Measurements from ENCODE around the gene FHOD3. TPM values are rescaled to one million over a fixed set of nuclear protein-coding genes. Genes with fewer than 3 reads are reported as not detected.

Gene FHOD3
- total and polyA plus RNA-seq, 5 experiments from 2014 or later, result not detected

DNA sequence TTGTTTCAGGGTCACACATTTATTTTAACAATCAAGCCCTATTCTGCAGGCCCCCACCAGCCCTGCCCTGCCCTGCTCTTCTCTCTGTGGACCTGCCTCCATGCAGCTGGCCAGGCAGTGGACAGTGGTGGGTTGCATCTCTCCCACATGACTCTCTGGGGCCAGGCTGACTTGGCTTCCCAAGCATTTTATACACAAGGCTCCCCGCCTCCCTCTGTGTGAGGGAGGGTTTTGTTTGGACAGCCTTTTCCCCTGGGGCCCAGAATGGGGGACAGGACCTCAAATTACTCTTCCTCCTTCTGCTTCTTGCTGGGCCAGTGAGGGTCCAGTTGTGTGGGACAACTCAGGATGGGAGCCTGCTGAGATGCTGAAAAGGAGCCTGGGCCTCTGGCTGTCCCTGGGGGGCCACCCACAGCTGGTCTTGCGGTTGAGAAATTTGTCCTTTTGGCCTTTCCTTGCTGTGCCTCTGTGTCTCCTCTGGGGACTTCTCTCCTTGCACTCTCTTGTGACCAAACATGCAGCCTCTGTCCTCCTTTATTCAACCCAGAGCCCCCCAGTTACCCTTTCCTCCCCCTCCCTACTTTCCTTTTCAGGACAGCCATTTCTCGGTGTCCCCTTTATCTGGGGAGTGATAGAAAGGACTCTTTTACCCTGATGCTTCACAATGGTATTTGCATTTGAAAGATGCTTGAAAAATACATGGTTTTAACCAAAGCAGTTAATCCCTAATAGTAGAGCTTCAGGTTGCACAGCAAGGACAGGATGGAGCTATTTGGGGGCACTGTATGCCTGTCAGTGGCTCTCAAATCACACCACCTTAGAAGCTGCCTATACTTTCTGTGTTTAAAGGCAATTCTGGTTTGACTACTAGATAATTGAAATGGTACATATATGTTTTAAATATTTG, 151.1 kb downstream of the FHOD3 start:
- ATAC-seq, result no peak
- Mint-ChIP-seq H3K27ac (no peak overlapping the region), H3K36me3 (no peaks in the 10 kb centered on the region)

DNA sequence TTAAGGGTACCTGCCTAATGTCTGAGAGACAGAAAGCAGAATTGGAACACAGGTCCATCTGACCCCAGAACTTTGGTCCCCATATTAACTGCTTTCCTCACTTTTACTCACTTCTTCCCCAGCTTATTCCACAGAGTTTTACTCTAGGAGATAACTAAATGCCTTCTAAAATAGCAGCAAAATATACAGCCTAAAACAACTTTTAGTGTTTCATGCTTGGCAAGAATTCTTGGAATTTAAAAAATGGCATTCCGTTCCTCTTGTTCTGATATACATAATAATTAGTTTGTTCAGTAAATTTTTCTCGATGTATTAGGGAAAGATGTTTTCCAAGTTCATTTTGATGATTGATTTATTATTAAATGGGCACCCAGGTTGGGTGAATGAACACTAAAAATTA, 151.9 kb downstream of the FHOD3 start:
- DNase-seq, result no peak
- H3K36me3 Mint-ChIP-seq, result no peaks in the 10 kb centered on the region
- H3K27me3 Mint-ChIP-seq, result peaks cover 1 to 11% (median 8%) of the 10 kb centered on the region in 5 donors
- H3K4me1 Mint-ChIP-seq, result no peaks in the 10 kb centered on the region
- no peak overlapping the region for H3K27ac Mint-ChIP-seq
- H3K9me3 Mint-ChIP-seq, result no peaks in the 10 kb centered on the region
- H3K4me3 Mint-ChIP-seq, result no peak overlapping the region
- no peak for ATAC-seq
- POLR2A ChIA-PET, result no interaction called here

More for the DNA sequence above, 151.1 kb downstream of the FHOD3 start:
- no peak for DNase-seq
- H3K4me3 Mint-ChIP-seq, result no peak overlapping the region
- peaks cover 1 to 14% (median 5%) of the 10 kb centered on the region in 5 donors for H3K27me3 Mint-ChIP-seq
- no peaks in the 10 kb centered on the region for H3K9me3 Mint-ChIP-seq
- no peaks in the 10 kb centered on the region for H3K4me1 Mint-ChIP-seq
- POLR2A ChIA-PET, result no interaction called here

DNA sequence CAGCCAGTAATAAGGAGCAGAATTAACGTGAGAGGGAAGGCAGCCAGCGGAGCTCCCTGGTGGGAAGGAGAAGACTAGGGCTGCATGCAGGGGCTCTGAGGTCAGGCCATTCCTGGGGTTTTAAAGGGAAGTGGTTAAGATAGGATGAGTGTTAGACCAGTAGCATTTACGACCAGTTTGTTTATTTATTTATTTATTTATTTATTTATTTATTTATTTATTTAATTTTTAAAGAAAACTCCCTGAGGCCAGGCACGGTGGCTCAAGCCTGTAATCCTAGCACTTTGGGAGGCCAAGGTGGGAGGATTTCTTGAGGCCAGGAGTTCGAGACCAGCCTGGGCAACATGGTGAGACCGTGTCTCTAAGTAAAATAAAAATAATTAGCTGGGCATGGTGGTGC, 152.8 kb downstream of the FHOD3 start:
- DNase-seq, result no peak
- Mint-ChIP-seq H3K36me3 (no peaks in the 10 kb centered on the region), H3K27me3 (peaks cover 4 to 17% (median 7%) of the 10 kb centered on the region in 5 donors), H3K27ac (no peak overlapping the region), H3K4me3 (no peak overlapping the region), H3K4me1 (no peaks in the 10 kb centered on the region), H3K9me3 (no peaks in the 10 kb centered on the region)
- ATAC-seq, result no peak
- POLR2A ChIA-PET, result no interaction called here

DNA sequence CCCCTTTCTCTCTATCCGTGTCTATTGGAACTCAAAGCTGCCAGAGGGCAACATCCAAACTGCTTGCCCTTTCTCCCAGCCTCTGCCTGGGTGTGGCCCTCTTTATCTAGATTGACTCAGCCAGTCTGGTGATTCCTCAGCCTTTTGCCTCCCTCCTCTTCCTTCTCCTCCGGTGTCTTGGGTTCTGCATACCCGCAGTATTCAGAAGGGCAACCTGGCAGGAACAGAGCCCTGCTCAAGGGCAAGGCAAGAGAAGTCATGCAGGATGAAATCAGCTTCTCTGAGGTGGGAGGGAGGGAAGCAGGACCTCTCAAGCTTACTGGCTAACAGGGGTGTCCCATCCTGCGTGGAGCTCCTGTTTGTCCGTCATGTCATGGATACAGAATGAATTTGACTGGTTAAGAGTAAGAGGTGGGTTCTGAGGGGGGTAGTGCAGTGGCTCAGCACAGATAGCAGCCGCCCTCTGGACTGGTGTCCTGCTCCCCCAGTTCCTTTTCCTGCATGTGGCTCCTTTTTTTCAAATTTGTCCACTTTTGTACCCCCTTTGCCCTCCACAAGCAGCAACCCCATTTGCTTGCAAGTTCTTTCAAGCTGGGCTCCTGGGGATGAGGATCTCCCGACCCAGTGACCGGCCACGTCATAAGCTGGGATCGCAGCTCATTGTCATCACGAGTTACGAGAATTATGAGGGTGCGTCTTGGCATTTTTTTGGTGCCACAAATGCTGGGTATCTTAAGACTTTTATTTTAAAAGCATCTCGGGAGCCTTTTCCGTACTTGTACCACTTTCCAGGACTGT, 154.1 kb downstream of the FHOD3 start:
- Mint-ChIP-seq H3K4me1 (no peaks in the 10 kb centered on the region), H3K27ac (no peak overlapping the region), H3K9me3 (no peaks in the 10 kb centered on the region), H3K36me3 (no peaks in the 10 kb centered on the region), H3K4me3 (no peak overlapping the region), H3K27me3 (peaks cover 4 to 17% (median 6%) of the 10 kb centered on the region in 5 donors)
- no peak for DNase-seq
- no peak for ATAC-seq
- POLR2A ChIA-PET, result no interaction called here

DNA sequence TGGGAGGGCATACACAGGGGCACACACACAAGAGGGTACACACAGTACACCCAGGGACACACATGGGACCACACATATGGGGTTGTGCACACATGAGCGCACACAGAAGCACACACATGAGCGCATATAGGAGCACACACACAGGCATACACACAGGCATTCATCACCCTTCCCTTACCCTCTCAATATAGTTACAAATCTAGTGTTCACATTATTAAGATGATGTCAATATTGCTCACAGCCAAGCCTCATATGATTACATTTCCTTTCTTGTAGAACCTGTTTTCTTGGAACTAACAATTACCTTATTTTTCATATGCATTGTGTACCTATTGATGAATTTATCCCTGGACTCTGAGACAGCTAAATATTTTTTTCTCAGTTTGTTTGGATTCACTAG, 156.7 kb downstream of the FHOD3 start:
- peaks cover 4 to 17% (median 6%) of the 10 kb centered on the region in 5 donors for H3K27me3 Mint-ChIP-seq
- no peaks in the 10 kb centered on the region for H3K36me3 Mint-ChIP-seq
- ATAC-seq, result no peak
- no peak for DNase-seq
- H3K27ac Mint-ChIP-seq, result no peak overlapping the region
- H3K4me1 Mint-ChIP-seq, result no peaks in the 10 kb centered on the region
- H3K4me3 Mint-ChIP-seq, result no peak overlapping the region
- H3K9me3 Mint-ChIP-seq, result no peaks in the 10 kb centered on the region
- POLR2A ChIA-PET, result no interaction called here

DNA sequence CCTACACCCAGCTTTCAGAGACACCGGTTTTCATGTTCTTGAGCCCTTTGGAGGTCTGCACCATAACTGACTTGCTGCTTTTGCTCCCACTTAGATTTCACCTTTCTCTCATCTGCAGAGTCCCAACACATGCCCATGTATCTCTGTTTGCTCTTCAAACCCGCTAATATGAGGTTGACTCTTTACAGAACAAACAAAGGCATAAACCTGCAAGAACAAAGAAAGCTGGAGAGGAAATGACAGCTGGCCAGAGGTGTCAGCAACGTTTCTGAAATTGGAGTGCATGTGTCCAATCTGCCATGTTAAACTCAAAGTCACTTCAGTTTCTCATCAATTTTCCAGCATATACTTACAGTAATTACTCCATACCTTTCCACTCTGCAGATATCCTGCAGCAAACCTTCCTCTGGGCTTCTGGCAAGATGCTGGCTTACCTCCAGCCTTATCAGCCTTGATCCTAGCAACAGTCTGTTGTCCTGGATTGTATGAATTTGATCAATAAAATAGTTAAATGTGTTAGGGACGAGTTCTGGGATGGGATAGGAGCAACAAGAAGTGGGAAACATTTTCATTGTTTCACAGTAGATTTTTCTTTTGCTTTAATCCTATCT, 157.4 kb downstream of the FHOD3 start:
- Mint-ChIP-seq H3K4me1 (no peaks in the 10 kb centered on the region), H3K4me3 (no peak overlapping the region), H3K36me3 (no peaks in the 10 kb centered on the region), H3K9me3 (no peaks in the 10 kb centered on the region), H3K27ac (no peak overlapping the region), H3K27me3 (peaks cover 4 to 17% (median 6%) of the 10 kb centered on the region in 5 donors)
- POLR2A ChIA-PET, result no interaction called here
- no peak for DNase-seq
- no peak for ATAC-seq

DNA sequence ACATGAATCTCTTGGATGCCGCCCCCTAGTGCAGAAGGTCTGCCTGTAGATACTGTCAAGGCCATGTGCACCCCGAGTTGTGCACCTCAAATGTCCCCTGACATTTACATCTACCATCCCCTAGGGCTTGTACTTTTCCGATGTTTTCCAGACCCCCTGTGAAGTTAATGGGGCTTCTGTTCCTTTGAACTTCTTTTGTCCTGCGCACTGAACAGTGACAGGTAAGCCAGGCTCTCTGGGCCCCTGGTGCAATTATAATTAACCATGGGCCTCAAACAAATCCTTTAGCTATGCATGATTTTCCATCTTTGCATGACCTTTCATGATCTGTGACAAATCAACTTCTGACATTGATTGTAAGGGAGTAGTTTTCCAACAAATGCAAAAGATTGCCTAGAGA, 158.4 kb downstream of the FHOD3 start:
- Mint-ChIP-seq H3K9me3 (no peaks in the 10 kb centered on the region), H3K27ac (no peak overlapping the region), H3K27me3 (peaks cover 3 to 17% (median 6%) of the 10 kb centered on the region in 5 donors), H3K4me3 (no peak overlapping the region), H3K4me1 (no peaks in the 10 kb centered on the region), H3K36me3 (no peaks in the 10 kb centered on the region)
- DNase-seq (no peak), ATAC-seq (no peak)
- POLR2A ChIA-PET, result no interaction called here

DNA sequence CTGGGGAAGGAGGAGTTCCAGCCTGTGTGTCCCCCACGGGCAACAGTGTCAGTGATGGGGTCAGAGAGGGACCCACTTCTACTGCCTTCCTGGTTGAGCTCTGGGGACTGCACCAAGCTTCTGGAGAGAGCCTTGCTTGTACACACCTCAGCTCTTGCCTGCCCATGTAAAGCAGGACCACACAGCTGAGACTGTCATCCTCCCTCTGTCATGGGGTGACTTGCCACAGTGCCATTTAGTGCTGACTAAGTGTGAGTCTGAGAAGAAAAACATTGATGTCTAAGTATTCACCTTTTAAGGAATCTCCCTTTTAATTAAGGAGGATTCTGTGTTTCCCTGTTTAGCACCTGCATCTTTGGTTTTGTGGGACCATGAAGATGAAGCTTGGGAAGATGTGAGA, 159.1 kb downstream of the FHOD3 start:
- ATAC-seq (no peak), DNase-seq (no peak)
- POLR2A ChIA-PET, result no interaction called here
- no peaks in the 10 kb centered on the region for H3K4me1 Mint-ChIP-seq
- no peak overlapping the region for H3K4me3 Mint-ChIP-seq
- no peak overlapping the region for H3K27ac Mint-ChIP-seq
- H3K9me3 Mint-ChIP-seq, result no peaks in the 10 kb centered on the region
- H3K27me3 Mint-ChIP-seq, result peaks cover 0 to 17% (median 4%) of the 10 kb centered on the region in 5 donors
- no peaks in the 10 kb centered on the region for H3K36me3 Mint-ChIP-seq

DNA sequence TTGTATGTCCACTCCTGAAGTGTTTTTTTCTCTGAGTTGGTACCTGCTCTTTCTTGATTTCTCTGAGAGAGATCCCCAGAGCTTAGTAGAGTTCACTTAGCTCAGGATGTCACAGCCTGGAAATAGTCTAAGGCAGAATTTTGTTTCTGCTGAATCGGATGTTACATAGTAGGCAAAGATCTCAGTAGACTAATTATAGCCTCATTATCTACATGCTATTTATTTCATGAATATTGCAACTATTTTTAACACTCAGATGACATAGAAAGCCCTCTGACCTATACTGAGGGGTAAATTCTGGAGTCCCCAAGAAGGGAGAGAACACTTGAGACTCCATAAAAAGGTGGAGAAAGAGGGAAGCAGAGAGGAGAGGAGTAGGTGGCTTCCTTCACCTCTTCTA, 160.2 kb downstream of the FHOD3 start:
- ATAC-seq, result no peak
- H3K4me3 Mint-ChIP-seq, result no peak overlapping the region
- DNase-seq, result no peak
- no peak overlapping the region for H3K27ac Mint-ChIP-seq
- H3K9me3 Mint-ChIP-seq, result no peaks in the 10 kb centered on the region
- peaks cover 0 to 17% (median 3%) of the 10 kb centered on the region in 5 donors for H3K27me3 Mint-ChIP-seq
- H3K4me1 Mint-ChIP-seq, result peaks cover 0 to 2% (median 0%) of the 10 kb centered on the region in 4 donors
- H3K36me3 Mint-ChIP-seq, result no peaks in the 10 kb centered on the region
- POLR2A ChIA-PET, result no interaction called here

DNA sequence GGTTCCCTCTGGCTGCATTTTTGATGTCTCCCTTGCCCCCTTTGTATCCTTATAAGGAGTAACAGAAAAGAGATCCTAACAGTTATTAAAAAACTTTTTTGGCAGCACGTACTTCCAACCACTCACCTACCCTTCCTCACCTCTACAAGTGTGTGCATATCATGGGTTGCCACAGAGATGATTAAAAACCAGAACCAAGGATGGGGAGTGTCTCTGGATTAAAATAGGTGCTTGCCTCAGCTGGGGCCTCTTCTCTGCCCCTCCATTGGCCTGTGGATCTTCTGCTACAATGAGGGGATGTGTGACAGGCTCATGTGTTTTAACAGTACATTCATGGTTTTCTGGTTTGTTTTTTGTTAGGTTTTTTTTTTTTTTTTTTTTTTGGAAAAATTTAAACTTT, 160.8 kb downstream of the FHOD3 start:
- H3K4me1 Mint-ChIP-seq, result peaks cover 0 to 2% (median 0%) of the 10 kb centered on the region in 4 donors
- H3K9me3 Mint-ChIP-seq, result no peaks in the 10 kb centered on the region
- ATAC-seq (no peak), DNase-seq (no peak)
- POLR2A ChIA-PET, result no interaction called here
- H3K27me3 Mint-ChIP-seq, result peaks cover 0 to 17% (median 0%) of the 10 kb centered on the region in 5 donors
- H3K4me3 Mint-ChIP-seq, result no peak overlapping the region
- no peak overlapping the region for H3K27ac Mint-ChIP-seq
- H3K36me3 Mint-ChIP-seq, result no peaks in the 10 kb centered on the region

DNA sequence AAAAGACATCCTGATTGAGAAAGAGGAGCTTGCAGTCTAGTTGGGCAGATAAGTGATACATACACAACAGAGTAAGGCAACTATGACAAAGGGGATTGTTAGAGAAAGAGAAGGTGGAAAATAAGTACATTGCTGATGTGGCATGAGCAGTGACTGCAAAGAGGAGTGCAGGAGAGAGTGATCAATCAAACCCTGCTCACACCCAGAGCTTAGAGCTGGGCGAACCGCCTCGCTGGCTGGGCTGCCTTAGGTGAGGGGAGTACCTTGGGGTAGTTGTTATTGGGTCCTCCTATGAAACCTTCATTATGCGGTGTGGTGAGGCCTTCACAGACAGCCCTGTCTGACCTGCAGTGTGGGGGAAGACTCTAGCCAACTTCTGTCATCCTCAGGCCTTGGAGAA, 161.7 kb downstream of the FHOD3 start:
- no peaks in the 10 kb centered on the region for H3K36me3 Mint-ChIP-seq

DNA sequence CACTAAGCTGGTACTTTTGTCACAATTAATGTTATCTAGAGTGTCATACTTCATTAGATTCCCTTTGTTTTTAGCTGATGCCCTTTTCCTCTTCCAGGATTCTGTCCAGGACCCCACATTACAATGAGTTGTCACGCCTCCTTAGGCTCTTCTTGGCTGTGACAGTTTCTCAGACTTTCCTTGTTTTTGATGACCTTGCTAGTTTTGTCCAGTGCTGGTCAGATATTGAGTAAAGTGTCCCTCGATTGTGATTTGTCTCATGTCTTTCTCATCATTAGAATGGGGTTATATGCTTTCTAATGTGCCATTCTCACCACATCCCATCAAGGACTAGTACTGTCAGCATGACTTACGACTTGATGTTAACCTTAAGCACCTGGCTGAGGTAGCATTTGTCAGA, 162.3 kb downstream of the FHOD3 start:
- POLR2A ChIA-PET, result no interaction called here
- Mint-ChIP-seq H3K9me3 (no peaks in the 10 kb centered on the region), H3K27me3 (peaks cover 0 to 4% (median 2%) of the 10 kb centered on the region in 5 donors), H3K36me3 (no peaks in the 10 kb centered on the region), H3K4me3 (no peak overlapping the region), H3K27ac (peak overlapping the region in 1 of 10 donors; percentile 41), H3K4me1 (peaks cover 0 to 2% (median 0%) of the 10 kb centered on the region in 4 donors)
- DNase-seq (no peak), ATAC-seq (no peak)

More for the DNA sequence above, 161.7 kb downstream of the FHOD3 start:
- ATAC-seq (no peak), DNase-seq (no peak)
- Mint-ChIP-seq H3K27me3 (peaks cover 0 to 8% (median 0%) of the 10 kb centered on the region in 5 donors), H3K9me3 (no peaks in the 10 kb centered on the region), H3K4me3 (no peak overlapping the region), H3K27ac (no peak overlapping the region), H3K4me1 (peaks cover 0 to 2% (median 0%) of the 10 kb centered on the region in 4 donors)
- POLR2A ChIA-PET, result no interaction called here

DNA sequence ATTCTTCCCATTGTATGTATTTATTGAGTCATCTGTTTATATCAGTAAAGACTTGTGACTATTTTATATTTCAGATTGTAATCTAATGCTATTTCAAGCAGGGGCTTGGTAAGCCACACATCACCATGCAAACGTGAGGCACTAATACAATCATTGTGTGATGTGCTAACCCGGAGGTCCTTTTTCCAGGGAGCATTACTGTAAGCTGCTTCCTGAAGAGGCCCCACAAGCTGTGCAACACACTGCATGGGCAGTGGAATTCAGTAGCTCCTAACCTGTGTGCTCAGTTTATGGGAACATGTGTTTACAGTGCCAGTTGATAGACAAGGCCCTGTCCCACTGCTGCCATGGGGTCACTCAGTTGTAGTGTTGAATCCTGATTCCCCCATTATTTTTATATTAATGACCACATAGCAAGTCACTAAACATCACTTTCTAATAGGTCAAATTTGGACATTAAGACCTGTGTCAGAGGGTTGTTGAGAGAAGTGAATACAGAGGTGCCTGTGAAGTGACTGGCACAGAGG, 162.9 kb downstream of the FHOD3 start:
- POLR2A ChIA-PET, result no interaction called here
- H3K27me3 Mint-ChIP-seq, result peaks cover 0 to 4% (median 0%) of the 10 kb centered on the region in 5 donors
- ATAC-seq (no peak), DNase-seq (no peak)
- H3K4me1 Mint-ChIP-seq, result peaks cover 0 to 2% (median 0%) of the 10 kb centered on the region in 4 donors
- no peak overlapping the region for H3K4me3 Mint-ChIP-seq
- no peaks in the 10 kb centered on the region for H3K36me3 Mint-ChIP-seq
- H3K9me3 Mint-ChIP-seq, result no peaks in the 10 kb centered on the region
- peak overlapping the region in 2 of 10 donors; percentile 9 to 14 for H3K27ac Mint-ChIP-seq

Measured in naive thymus-derived CD8-positive, alpha-beta T cell (primary cell).